ENCODE measurements around the gene DHRS4. TPM values are rescaled to one million over a fixed set of nuclear protein-coding genes. Genes with fewer than 3 reads are reported as not detected.
"Not testable (repeated sequence)": the region's sequence is repeated elsewhere in the genome, so short reads cannot be mapped to it uniquely, and the experiment has no call there.

DHRS4 gene
- total and polyA plus RNA-seq, 9 of the 15 experiments (the other 6 are each of a cell fraction or from before 2014, with no cell fraction given) = 0.51 to 35.9 (median 10.1) TPM

DNA sequence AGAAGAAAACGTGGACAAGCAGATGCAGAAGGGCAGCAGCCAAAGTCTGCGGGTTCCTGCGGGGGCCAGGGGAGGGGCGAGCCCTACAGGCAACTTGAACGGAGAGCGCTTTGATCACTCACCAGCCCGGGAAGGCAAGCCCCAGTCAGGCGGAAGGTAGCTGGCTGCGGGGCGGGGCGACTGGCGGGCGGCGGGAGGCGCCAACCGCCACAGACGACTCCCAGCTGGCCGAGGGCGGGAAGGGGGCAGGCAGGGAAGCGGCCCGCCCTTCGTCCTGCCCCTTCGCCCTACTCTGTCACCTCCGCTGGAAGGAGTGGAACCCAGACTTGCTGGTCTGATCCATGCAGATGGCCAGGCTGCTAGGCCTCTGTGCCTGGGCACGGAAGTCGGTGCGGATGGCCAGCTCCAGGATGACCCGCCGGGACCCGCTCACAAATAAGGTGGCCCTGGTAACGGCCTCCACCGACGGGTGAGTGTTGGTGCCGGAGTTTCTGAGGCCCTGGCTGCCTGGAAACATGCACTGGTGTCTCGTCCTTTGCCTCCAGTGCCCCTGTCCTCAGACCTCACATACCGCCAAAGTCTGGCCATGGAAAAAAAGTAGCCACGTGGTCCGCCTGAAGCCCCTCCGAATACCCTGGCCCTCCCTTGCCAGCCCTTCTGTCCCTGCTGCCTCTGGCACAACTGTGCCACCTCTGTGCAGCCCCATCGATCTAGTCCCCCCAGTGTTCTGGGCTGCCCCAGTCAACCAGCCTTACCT, 35.2 kb downstream of the DHRS4 start, which contains the start of gene DHRS4L2:
Gene DHRS4L2, plus strand, starts transcription at position 323 of the 757 bp plus-strand sequence. Its CDS starts 19 bp downstream, at position 342.
- intact Hi-C loops (cut with micrococcal nuclease); H3K9me3 ChIP-seq (replicated peaks; ENCODE audit: control insufficient read depth, insufficient read depth, low read depth, low read length); H3K4me1 ChIP-seq (replicated peaks in 1 of 2; ENCODE audit: control insufficient read depth in 2 of 2, insufficient read depth in 2 of 2, low read length in 2 of 2); H4K20me1 ChIP-seq (replicated peaks; ENCODE audit: control insufficient read depth, insufficient read depth, low read length); H2AFZ ChIP-seq (ENCODE audit: low read depth, low read length); FAIRE-seq; ATAC-seq; BruUV-seq (replicated peaks); H3K27ac ChIP-seq (ENCODE audit: extremely low read depth, low read depth, low read length); H3K36me3 ChIP-seq (ENCODE audit: control insufficient read depth, insufficient read depth, low read length); H3K9me1 ChIP-seq (ENCODE audit: control insufficient read depth, insufficient read depth, low read length); POLR2A ChIA-PET; H3K27me3 ChIP-seq (ENCODE audit: control insufficient read depth in 2 of 2, insufficient read depth in 2 of 2, low read length in 2 of 2); H3K4me2 ChIP-seq (ENCODE audit: insufficient read depth, low read length); H3K4me3 ChIP-seq; CTCF ChIA-PET (ENCODE audit: low intra/inter-chr PET ratio); DNase-seq (ENCODE audit: extremely low read depth in 1 of 4, low spot score in 3 of 4); in situ Hi-C loops (cut with MboI); H3K9ac ChIP-seq (ENCODE audit: insufficient read depth in 1 of 2, low read depth in 2 of 2, low read length in 2 of 2); H3K79me2 ChIP-seq (ENCODE audit: control insufficient read depth, insufficient read depth, low read length): not testable (repeated sequence)
- WGBS (ENCODE audit: insufficient coverage, low coverage, missing lambda C conversion rate) = no CpG with 5 or more reads among the region's 40 CpGs

- H3K27me3 ChIP-seq (ENCODE audit: control insufficient read depth in 2 of 2, insufficient read depth in 2 of 2, low read length in 2 of 2); H3K9me3 ChIP-seq (replicated peaks; ENCODE audit: control insufficient read depth, insufficient read depth, low read depth, low read length); H3K4me2 ChIP-seq (ENCODE audit: insufficient read depth, low read length); in situ Hi-C loops (cut with MboI); H3K27ac ChIP-seq (ENCODE audit: extremely low read depth, low read depth, low read length); BruUV-seq (replicated peaks); FAIRE-seq; POLR2A ChIA-PET; H3K4me3 ChIP-seq; H3K4me1 ChIP-seq (replicated peaks in 1 of 2; ENCODE audit: control insufficient read depth in 2 of 2, insufficient read depth in 2 of 2, low read length in 2 of 2); ATAC-seq; H2AFZ ChIP-seq (ENCODE audit: low read depth, low read length); H3K79me2 ChIP-seq (ENCODE audit: control insufficient read depth, insufficient read depth, low read length); H3K9ac ChIP-seq (ENCODE audit: insufficient read depth in 1 of 2, low read depth in 2 of 2, low read length in 2 of 2); intact Hi-C loops (cut with micrococcal nuclease); H4K20me1 ChIP-seq (replicated peaks; ENCODE audit: control insufficient read depth, insufficient read depth, low read length); H3K36me3 ChIP-seq (ENCODE audit: control insufficient read depth, insufficient read depth, low read length); CTCF ChIA-PET (ENCODE audit: low intra/inter-chr PET ratio); DNase-seq (ENCODE audit: extremely low read depth in 1 of 4, low spot score in 3 of 4); H3K9me1 ChIP-seq (ENCODE audit: control insufficient read depth, insufficient read depth, low read length): not testable (repeated sequence)
- no CpG with 5 or more reads among the region's 21 CpGs for WGBS (ENCODE audit: insufficient coverage, low coverage, missing lambda C conversion rate)
These were observed 36.3 kb downstream of the DHRS4 start for GRCh38 chr14:23989734-23990445.

GRCh38 chr14:23990961-23991360, 37.4 kb downstream of the DHRS4 start:
- intact Hi-C loops (cut with micrococcal nuclease); H3K9me1 ChIP-seq (ENCODE audit: control insufficient read depth, insufficient read depth, low read length); ATAC-seq; H3K79me2 ChIP-seq (ENCODE audit: control insufficient read depth, insufficient read depth, low read length); POLR2A ChIA-PET; FAIRE-seq; in situ Hi-C loops (cut with MboI); CTCF ChIA-PET (ENCODE audit: low intra/inter-chr PET ratio); H3K4me3 ChIP-seq; H4K20me1 ChIP-seq (replicated peaks; ENCODE audit: control insufficient read depth, insufficient read depth, low read length); H2AFZ ChIP-seq (ENCODE audit: low read depth, low read length); BruUV-seq (replicated peaks); H3K9ac ChIP-seq (ENCODE audit: insufficient read depth in 1 of 2, low read depth in 2 of 2, low read length in 2 of 2); H3K27ac ChIP-seq (ENCODE audit: extremely low read depth, low read depth, low read length); H3K9me3 ChIP-seq (replicated peaks; ENCODE audit: control insufficient read depth, insufficient read depth, low read depth, low read length); H3K36me3 ChIP-seq (ENCODE audit: control insufficient read depth, insufficient read depth, low read length); DNase-seq (ENCODE audit: extremely low read depth in 1 of 4, low spot score in 3 of 4); H3K27me3 ChIP-seq (ENCODE audit: control insufficient read depth in 2 of 2, insufficient read depth in 2 of 2, low read length in 2 of 2); H3K4me2 ChIP-seq (ENCODE audit: insufficient read depth, low read length); H3K4me1 ChIP-seq (replicated peaks in 1 of 2; ENCODE audit: control insufficient read depth in 2 of 2, insufficient read depth in 2 of 2, low read length in 2 of 2): not testable (repeated sequence)
- WGBS (ENCODE audit: insufficient coverage, low coverage, missing lambda C conversion rate) = no CpG with 5 or more reads among the region's 1 CpG
